GM12872 (cell line): ENCODE data around the gene CAPZA2.

Experiments used
- CTCF ChIP-seq: IDR thresholded peaks from 3 replicates; pipeline ENCODE4 v1.5.1; 2011; ENCODE audit warnings: low read depth, mild to moderate bottlenecking, low read length, moderate library complexity; ENCODE audit not compliant: insufficient read depth

Gene CAPZA2

DNA sequence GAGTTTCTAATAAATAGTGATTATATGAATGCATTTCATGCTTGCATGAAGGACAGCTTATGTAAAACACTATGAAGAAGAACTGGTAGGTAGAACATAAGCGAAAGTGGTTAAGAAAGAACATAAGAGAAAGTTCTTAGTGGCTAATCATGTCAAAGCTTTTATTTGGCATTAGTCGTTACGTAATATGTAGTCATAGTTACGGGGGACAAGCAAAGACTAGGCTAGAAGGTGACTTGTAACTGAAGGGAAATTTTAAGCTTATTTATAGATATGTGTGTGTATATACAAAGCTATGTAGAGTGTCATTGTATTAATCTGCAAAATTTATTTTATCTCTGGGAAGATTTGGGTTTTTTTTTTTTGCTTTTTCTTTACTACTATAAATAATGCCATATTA, 36.9 kb downstream of the CAPZA2 start:
- no peak for TF ChIP-seq CTCF

DNA sequence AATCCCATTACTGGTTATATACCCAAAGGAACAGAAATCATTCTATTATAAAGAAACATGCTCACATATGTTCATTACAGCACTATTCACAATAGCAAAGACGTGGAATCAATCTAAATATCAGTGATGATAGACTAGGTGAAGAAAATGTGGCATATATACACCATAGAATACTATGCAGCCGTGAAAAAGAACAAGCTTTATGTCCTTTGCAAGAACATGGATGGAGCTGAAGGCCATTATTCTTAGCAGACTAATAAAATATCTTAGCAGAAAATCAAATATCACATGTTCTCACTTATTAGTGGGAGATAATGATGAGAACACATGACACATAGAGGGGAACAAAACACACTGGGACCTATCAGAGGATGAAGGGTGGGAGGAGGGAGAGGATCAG, 38.8 kb downstream of the CAPZA2 start:
- no peak for TF ChIP-seq CTCF

- no peak for TF ChIP-seq CTCF
These were observed 40.5 kb downstream of the CAPZA2 start for GRCh38 chr7:116902867-116903266.

GRCh38 chr7:116906391-116906790, 44.0 kb downstream of the CAPZA2 start:
- TF ChIP-seq CTCF, result no peak

DNA sequence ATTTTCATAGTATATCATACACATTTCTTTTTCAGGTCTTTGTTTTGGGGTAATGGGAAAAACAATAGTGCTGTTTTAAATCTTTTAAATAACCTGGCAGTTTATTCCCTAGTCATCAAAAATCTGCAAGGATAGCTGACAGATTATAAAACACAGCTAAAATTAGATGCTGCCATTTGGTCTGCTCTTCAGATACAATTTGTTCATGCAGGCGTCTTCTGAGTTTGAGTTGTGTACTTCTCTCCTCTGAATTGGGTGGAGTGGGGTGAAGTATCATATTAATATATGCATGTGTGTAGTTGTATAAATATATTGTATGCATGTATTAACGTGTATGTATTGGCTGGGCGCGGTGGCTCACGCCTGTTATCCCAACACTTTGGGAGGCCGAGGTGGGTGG, 48.0 kb downstream of the CAPZA2 start:
- TF ChIP-seq CTCF, result no peak

DNA sequence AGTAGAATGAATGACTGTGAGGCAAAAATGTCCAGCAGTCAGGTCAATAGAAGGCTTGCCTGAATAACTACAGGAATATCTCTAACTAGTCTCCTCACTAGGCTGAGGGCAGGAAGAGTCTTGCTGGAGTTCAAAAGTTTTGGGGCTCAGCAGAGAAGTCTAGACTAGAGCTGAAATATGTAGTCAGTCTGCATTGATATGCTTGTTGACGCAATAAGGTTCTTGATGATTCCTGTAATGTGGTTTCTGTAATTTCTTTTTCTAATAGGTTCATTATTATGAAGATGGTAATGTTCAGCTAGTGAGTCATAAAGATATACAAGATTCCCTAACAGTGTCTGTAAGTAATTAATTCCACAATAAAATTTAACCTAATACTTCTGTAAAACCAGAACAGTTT, 49.4 kb downstream of the CAPZA2 start:
- TF ChIP-seq CTCF, result no peak

DNA sequence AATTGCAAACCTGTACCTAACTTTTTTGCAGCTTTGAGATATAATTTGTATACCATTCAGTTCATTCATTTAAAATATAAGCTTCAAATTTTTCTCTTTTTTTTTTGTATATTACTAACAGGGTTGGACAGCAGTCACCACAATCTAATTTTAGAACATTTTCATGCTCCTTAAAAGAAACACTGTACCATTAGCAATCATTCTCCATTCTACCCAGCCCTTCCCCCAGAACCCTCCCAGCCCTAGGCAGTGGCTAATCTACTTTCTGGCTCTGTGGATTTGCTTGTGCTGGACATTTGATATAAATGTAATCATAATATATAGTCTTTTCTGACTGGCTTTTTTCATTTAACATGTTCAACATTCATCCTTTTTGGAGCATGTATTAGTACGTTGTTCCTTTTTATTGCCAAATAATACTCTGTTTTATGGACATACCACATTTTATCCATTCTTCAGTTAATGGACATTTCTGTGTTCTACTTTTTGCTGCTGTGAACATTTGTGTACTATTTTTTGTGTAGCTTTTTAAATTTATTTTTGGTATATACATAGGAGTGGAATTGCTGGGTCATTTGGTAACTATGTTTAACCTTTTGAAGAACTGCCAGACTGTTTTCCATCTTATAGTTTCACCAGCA, 50.0 kb downstream of the CAPZA2 start:
- no peak for TF ChIP-seq CTCF
